RWPE2 (cell line): ENCODE results near the gene NDUFA12.

ENCODE experiments used
- ATAC-seq: fragments of 200-7000 bp; cut with Tn5 transposase; 3 replicates; pipeline ENCODE4 v1.9.1; 2021; ENCODE audit warnings: low read depth
- DNase-seq: peaks from one replicate; pipeline ENCODE4 v3.0.0-alpha.2; 2020; ENCODE audit warnings: low spot score
- H3K27ac ChIP-seq: fragments of 450-650 bp; 2 replicates; pipeline ENCODE4 v1.5.1; 2017; ENCODE audit warnings: mild to moderate bottlenecking; ENCODE audit not compliant: poor library complexity, severe bottlenecking
- H3K27me3 ChIP-seq: fragments of 250-450 bp; sonication (Bioruptor Pico); 2 replicates; pipeline ENCODE4 v1.5.1; 2021; ENCODE audit warnings: mild to moderate bottlenecking, moderate library complexity; ENCODE audit not compliant: insufficient read depth, poor library complexity, severe bottlenecking
- H3K36me3 ChIP-seq: fragments of 250-450 bp; sonication (Bioruptor Pico); 2 replicates; pipeline ENCODE4 v1.5.1; 2020; ENCODE audit warnings: low read depth, mild to moderate bottlenecking, moderate library complexity
- H3K4me1 ChIP-seq: fragments of 250-450 bp; sonication (Bioruptor Pico); 2 replicates; pipeline ENCODE4 v1.5.1; 2021; ENCODE audit warnings: mild to moderate bottlenecking, moderate library complexity; ENCODE audit not compliant: insufficient read depth, poor library complexity, severe bottlenecking
- H3K4me3 ChIP-seq: fragments of 250-450 bp; sonication (Bioruptor Pico); 2 replicates; pipeline ENCODE4 v1.5.1; 2021; ENCODE audit warnings: mild to moderate bottlenecking, moderate library complexity; ENCODE audit not compliant: severe bottlenecking
- H3K9me3 ChIP-seq: fragments of 250-450 bp; sonication (Bioruptor Pico); 2 replicates; pipeline ENCODE4 v1.5.1; 2021; ENCODE audit warnings: mild to moderate bottlenecking, moderate library complexity; ENCODE audit not compliant: severe bottlenecking
- CTCF ChIP-seq: fragments of 450-650 bp; IDR thresholded peaks from one replicate; pipeline ENCODE4 v1.5.1; 2017; ENCODE audit warnings: mild to moderate bottlenecking, moderate library complexity; ENCODE audit not compliant: poor library complexity, severe bottlenecking

Gene NDUFA12

GRCh38 chr12:95003213-95003920 is at the start of gene NDUFA12:
NDUFA12 (minus strand) TSS chr12:95003697; CDS start chr12:95003680, 17 bp downstream.
- ATAC-seq (peak; percentile 100), DNase-seq (peak; percentile 95)
- Histone ChIP-seq H3K27ac (peak within 1 kb of the TSS; percentile 39), H3K4me1 (no peaks in the 10 kb centered on the region), H3K27me3 (no peaks in the 10 kb centered on the region), H3K36me3 (peaks cover 27% of the 10 kb centered on the region), H3K4me3 (peak within 1 kb of the TSS; percentile 79), H3K9me3 (peaks cover 3% of the 10 kb centered on the region)
- TF ChIP-seq CTCF = no peak

GRCh38 chr12:95051241-95051640 is 47.7 kb upstream of the NDUFA12 start:
- no peaks in the 10 kb centered on the region for H3K4me1 ChIP-seq
- no peak for DNase-seq
- peaks cover 83% of the 10 kb centered on the region for H3K36me3 ChIP-seq
- H3K27me3 ChIP-seq = no peaks in the 10 kb centered on the region
- no peak for ATAC-seq
- H3K9me3 ChIP-seq = no peaks in the 10 kb centered on the region
- no peak overlapping the region for H3K4me3 ChIP-seq
- TF ChIP-seq CTCF = no peak
- no peak overlapping the region for H3K27ac ChIP-seq

GRCh38 chr12:95037906-95038305 is 34.4 kb upstream of the NDUFA12 start:
- Histone ChIP-seq H3K9me3 (no peaks in the 10 kb centered on the region), H3K4me1 (no peaks in the 10 kb centered on the region), H3K27ac (no peak overlapping the region), H3K4me3 (no peak overlapping the region), H3K36me3 (peaks cover 88% of the 10 kb centered on the region), H3K27me3 (no peaks in the 10 kb centered on the region)
- TF ChIP-seq CTCF = no peak
- no peak for ATAC-seq
- DNase-seq = no peak

- no peak overlapping the region for H3K27ac ChIP-seq
- no peaks in the 10 kb centered on the region for H3K27me3 ChIP-seq
- no peak for TF ChIP-seq CTCF
- DNase-seq (no peak), ATAC-seq (no peak)
- H3K9me3 ChIP-seq = no peaks in the 10 kb centered on the region
- H3K36me3 ChIP-seq = peaks cover 90% of the 10 kb centered on the region
- H3K4me1 ChIP-seq = no peaks in the 10 kb centered on the region
- H3K4me3 ChIP-seq = no peak overlapping the region
These were observed 31.3 kb upstream of the NDUFA12 start for GRCh38 chr12:95034750-95035149.

GRCh38 chr12:95022477-95022876 is 19.0 kb upstream of the NDUFA12 start:
- no peak for DNase-seq

More at GRCh38 chr12:95022477-95022876, 19.0 kb upstream of the NDUFA12 start:
- ATAC-seq = no peak
- Histone ChIP-seq H3K27me3 (no peaks in the 10 kb centered on the region), H3K4me1 (no peaks in the 10 kb centered on the region), H3K4me3 (no peak overlapping the region), H3K36me3 (peaks cover 49% of the 10 kb centered on the region), H3K27ac (no peak overlapping the region), H3K9me3 (no peaks in the 10 kb centered on the region)
- TF ChIP-seq CTCF = no peak
